Measurements from ENCODE around the gene CDH8.

The CDH8 gene

GRCh38 chr16:62036101-62036801 lies at the start of gene CDH8:
Gene CDH8 (minus strand): TSS chr16:62036438. CDS start chr16:62021403, 15,035 bp downstream.
- TF ChIP-seq CTCF (conservative IDR thresholded peaks at IDR 0.05; ENCODE audit: control insufficient read depth, insufficient read depth, low read depth, low read length), result no peak
- H3K4me3 ChIP-seq (ENCODE audit: control insufficient read depth, low read depth, low read length), result no peak within 1 kb of the TSS
- no peak for DNase-seq (ENCODE audit: low read depth)

- H3K4me3 ChIP-seq (ENCODE audit: control insufficient read depth, low read depth, low read length), result no peak overlapping the region
- no peak for DNase-seq (ENCODE audit: low read depth)
- no peak for TF ChIP-seq CTCF (conservative IDR thresholded peaks at IDR 0.05; ENCODE audit: control insufficient read depth, insufficient read depth, low read depth, low read length)
These were observed 43.0 kb upstream of the CDH8 start for GRCh38 chr16:62079236-62079635.

DNA sequence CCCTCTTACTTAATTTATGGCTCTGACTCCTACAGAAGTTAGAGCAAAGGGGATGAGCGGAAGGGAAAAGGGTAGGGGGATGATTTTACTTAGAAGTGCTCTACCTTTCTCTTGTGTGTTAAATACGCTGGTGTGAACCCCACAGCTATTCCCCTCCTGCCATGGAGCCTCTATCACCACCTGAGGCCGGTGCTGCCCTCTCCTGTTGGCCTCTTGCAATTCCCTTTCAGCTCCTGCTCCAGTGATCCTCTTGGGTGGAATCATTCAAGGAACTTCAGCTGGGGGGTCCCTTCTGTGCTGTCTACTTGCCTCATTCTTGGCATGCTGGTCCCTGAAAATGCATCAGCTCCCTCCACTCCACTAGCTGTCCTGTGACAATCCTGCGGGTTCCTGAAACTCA lies 41.8 kb upstream of the CDH8 start:
- no peak for DNase-seq (ENCODE audit: low read depth)
- H3K4me3 ChIP-seq (ENCODE audit: control insufficient read depth, low read depth, low read length), result no peak overlapping the region
- no peak for TF ChIP-seq CTCF (conservative IDR thresholded peaks at IDR 0.05; ENCODE audit: control insufficient read depth, insufficient read depth, low read depth, low read length)

- H3K4me3 ChIP-seq (ENCODE audit: control insufficient read depth, low read depth, low read length), result no peak overlapping the region
- no peak for TF ChIP-seq CTCF (conservative IDR thresholded peaks at IDR 0.05; ENCODE audit: control insufficient read depth, insufficient read depth, low read depth, low read length)
- no peak for DNase-seq (ENCODE audit: low read depth)
These were observed 40.6 kb upstream of the CDH8 start for GRCh38 chr16:62076886-62077285.

GRCh38 chr16:62068747-62069146 lies 32.5 kb upstream of the CDH8 start:
- H3K4me3 ChIP-seq (ENCODE audit: control insufficient read depth, low read depth, low read length), result no peak overlapping the region
- TF ChIP-seq CTCF (conservative IDR thresholded peaks at IDR 0.05; ENCODE audit: control insufficient read depth, insufficient read depth, low read depth, low read length), result no peak
- DNase-seq (ENCODE audit: low read depth), result no peak

DNA sequence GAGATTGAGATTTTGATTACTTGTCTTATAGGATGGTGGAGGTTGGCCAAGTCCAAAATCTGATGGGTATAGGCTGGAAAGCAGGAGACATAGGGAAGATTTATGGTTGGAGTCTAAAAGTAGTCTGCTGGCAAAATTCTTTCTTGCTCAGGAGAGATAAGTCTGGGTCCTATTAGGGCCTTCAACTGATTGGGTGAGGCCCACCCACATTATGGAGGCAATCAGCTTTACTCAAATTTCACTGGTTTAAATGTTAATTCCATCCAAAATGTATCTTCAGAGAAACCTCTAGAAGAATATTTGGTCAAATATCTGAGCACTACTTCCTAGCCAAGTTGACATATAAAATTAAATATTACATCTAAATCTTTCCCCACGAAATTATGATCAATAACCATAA lies 31.7 kb upstream of the CDH8 start:
- no peak for TF ChIP-seq CTCF (conservative IDR thresholded peaks at IDR 0.05; ENCODE audit: control insufficient read depth, insufficient read depth, low read depth, low read length)
- no peak for DNase-seq (ENCODE audit: low read depth)

GRCh38 chr16:62067182-62067581 lies 30.9 kb upstream of the CDH8 start:
- no peak overlapping the region for H3K4me3 ChIP-seq (ENCODE audit: control insufficient read depth, low read depth, low read length)
- no peak for TF ChIP-seq CTCF (conservative IDR thresholded peaks at IDR 0.05; ENCODE audit: control insufficient read depth, insufficient read depth, low read depth, low read length)
- no peak for DNase-seq (ENCODE audit: low read depth)

More for the DNA sequence above, 31.7 kb upstream of the CDH8 start:
- no peak overlapping the region for H3K4me3 ChIP-seq (ENCODE audit: control insufficient read depth, low read depth, low read length)
